Thyroid gland (tissue), 4 donors: ENCODE data around the gene WDR75. TPM values are rescaled to one million over a fixed set of nuclear protein-coding genes. Genes with fewer than 3 reads are reported as not detected.

Source experiments
- DNase-seq, 2 donors: peaks; one replicate each; pipeline ENCODE4 v3.0.0-alpha.2; 2019
- H3K27ac ChIP-seq, 3 donors: fragments of 200-600 bp; sonication (generic); 1 replicate in 2 of 3; 2 replicates in 1 of 3; pipeline ENCODE4 v1.5.1; 2016 to 2019; ENCODE audit warnings: mild to moderate bottlenecking in 1 of 3, moderate library complexity in 1 of 3
- H3K27me3 ChIP-seq: fragments of 200-600 bp; sonication (generic); one replicate; pipeline ENCODE4 v1.5.1; 2019
- H3K36me3 ChIP-seq, 2 donors: fragments of 200-600 bp; sonication (generic); one replicate each; pipeline ENCODE4 v1.5.1; 2016 to 2019
- H3K4me1 ChIP-seq, 2 donors: fragments of 200-600 bp; sonication (generic); one replicate each; pipeline ENCODE4 v1.5.1; 2017 to 2019
- H3K4me3 ChIP-seq, 3 donors: fragments of 200-600 bp; sonication (generic); replicated peaks in 1 of 3; 1 replicate in 2 of 3; 2 replicates in 1 of 3; pipeline ENCODE4 v1.5.1; 2016; ENCODE audit warnings: mild to moderate bottlenecking in 1 of 3
- H3K9me3 ChIP-seq: fragments of 200-600 bp; sonication (generic); one replicate; pipeline ENCODE4 v1.5.1; 2017
- CTCF ChIP-seq, 6 experiments: fragments of 200-600 bp in 3 of 6; fragments of 450-650 bp in 3 of 6; sonication (generic) in 3 of 6; IDR thresholded peaks; one replicate each; pipeline ENCODE4 v1.5.1; 2016 to 2019; ENCODE audit warnings: antibody characterized with exemption in 6 of 6, mild to moderate bottlenecking in 2 of 6, inconsistent platforms in 1 of 6, moderate library complexity in 1 of 6
- POLR2A ChIP-seq, 2 donors: fragments of 450-650 bp; IDR thresholded peaks; one replicate each; pipeline ENCODE4 v1.6.1; 2017; ENCODE audit warnings: antibody characterized with exemption in 2 of 2, mild to moderate bottlenecking in 2 of 2, moderate library complexity in 1 of 2
- WGBS, 2 donors: methylation state at CpG; one replicate each; pipeline ENCODE4 v1.1.5; 2017; 5-methylcytosine and 5-hydroxymethylcytosine counted together
- intact Hi-C: fragments of 100-400 bp; cut with DNase I; formaldehyde crosslinking; loops from one replicate; pipeline ENCODE4 v1.15.1; 2023
- total RNA-seq, 4 donors: library from RNA; depleted of rRNA; stranded (reverse); fragments of >200 nt; gene quantifications; one replicate each; pipeline ENCODE4 v1.2.3, GENCODE V29; 2016

The WDR75 gene
- total RNA-seq, 4 donors from 2014 or later: 23.0 to 75.2 (median 35.3) TPM

GRCh38 chr2:189485146-189485545, 43.9 kb downstream of the WDR75 start:
- Histone ChIP-seq H3K9me3 (no peaks in the 10 kb centered on the region), H3K27ac (no peak overlapping the region), H3K36me3 (no peaks in the 10 kb centered on the region), H3K4me1 (no peaks in the 10 kb centered on the region), H3K4me3 (no peak overlapping the region), H3K27me3 (no peaks in the 10 kb centered on the region)
- no peak for TF ChIP-seq POLR2A (IDR thresholded peaks at IDR 0.05)
- TF ChIP-seq CTCF (IDR thresholded peaks at IDR 0.05): no peak
- intact Hi-C loops: no loop called here
- DNase-seq: no peak
- 70 to 86% methylated on average over 2 of the region's 2 CpGs for WGBS, 2 donors

GRCh38 chr2:189486237-189486770, 45.0 kb downstream of the WDR75 start:
- H3K9me3 ChIP-seq: no peaks in the 10 kb centered on the region
- intact Hi-C loops: no loop called here
- no peak for DNase-seq
- TF ChIP-seq CTCF (IDR thresholded peaks at IDR 0.05) (no peak), POLR2A (IDR thresholded peaks at IDR 0.05) (no peak)
- WGBS, 2 donors: 49 to 59% methylated on average over 6 of the region's 6 CpGs
- no peaks in the 10 kb centered on the region for H3K36me3 ChIP-seq
- H3K4me3 ChIP-seq: no peak overlapping the region
- no peaks in the 10 kb centered on the region for H3K27me3 ChIP-seq
- no peak overlapping the region for H3K27ac ChIP-seq
- H3K4me1 ChIP-seq: no peaks in the 10 kb centered on the region

- Histone ChIP-seq H3K4me3 (no peak overlapping the region), H3K36me3 (no peaks in the 10 kb centered on the region), H3K27me3 (no peaks in the 10 kb centered on the region), H3K4me1 (no peaks in the 10 kb centered on the region), H3K9me3 (no peaks in the 10 kb centered on the region), H3K27ac (no peak overlapping the region)
- DNase-seq: no peak
- WGBS, 2 donors: 85 to 86% methylated on average over 2 of the region's 2 CpGs
- TF ChIP-seq POLR2A (IDR thresholded peaks at IDR 0.05): no peak
- no peak for TF ChIP-seq CTCF (IDR thresholded peaks at IDR 0.05)
- intact Hi-C loops: no loop called here
Observed at GRCh38 chr2:189487283-189488007, 46.2 kb downstream of the WDR75 start.

- Histone ChIP-seq H3K4me3 (no peak overlapping the region), H3K27ac (no peak overlapping the region), H3K36me3 (no peaks in the 10 kb centered on the region), H3K4me1 (no peaks in the 10 kb centered on the region), H3K9me3 (no peaks in the 10 kb centered on the region), H3K27me3 (no peaks in the 10 kb centered on the region)
- TF ChIP-seq CTCF (IDR thresholded peaks at IDR 0.05): no peak
- 50 to 81% methylated on average over 1 of the region's 1 CpG for WGBS, 2 donors
- intact Hi-C loops: no loop called here
- no peak for DNase-seq
Observed at GRCh38 chr2:189488008-189488310, 46.7 kb downstream of the WDR75 start.

GRCh38 chr2:189492451-189492850, 51.2 kb downstream of the WDR75 start:
- H3K4me3 ChIP-seq: no peak overlapping the region
- TF ChIP-seq CTCF (IDR thresholded peaks at IDR 0.05) (no peak), POLR2A (IDR thresholded peaks at IDR 0.05) (no peak)
- intact Hi-C loops: loop anchor here (10.0 kb wide), 1 partner anchor 142 kb away; no protein-coding TSS in a partner anchor
- no peaks in the 10 kb centered on the region for H3K27me3 ChIP-seq
- H3K4me1 ChIP-seq: no peaks in the 10 kb centered on the region
- H3K9me3 ChIP-seq: no peaks in the 10 kb centered on the region
- 93 to 94% methylated on average over 4 of the region's 4 CpGs for WGBS, 2 donors
- no peak for DNase-seq
- no peaks in the 10 kb centered on the region for H3K36me3 ChIP-seq
- no peak overlapping the region for H3K27ac ChIP-seq
